B cell (primary cell): ENCODE measurements around the gene TMEM144.

Experiments used
- EZH2 ChIP-seq: IDR thresholded peaks from 2 replicates; pipeline ENCODE4 v1.6.1; 2012; ENCODE audit warnings: borderline replicate concordance, low read depth, mild to moderate bottlenecking, moderate library complexity, low read length; ENCODE audit not compliant: insufficient read depth, poor library complexity, severe bottlenecking
- TF ChIP-seq, protein P1 (sequence below): fragments of 200-600 bp; IDR thresholded peaks from one replicate; pipeline ENCODE4 v1.8.0; 2022; ENCODE audit warnings: antibody characterized with exemption, mild to moderate bottlenecking

DNA sequence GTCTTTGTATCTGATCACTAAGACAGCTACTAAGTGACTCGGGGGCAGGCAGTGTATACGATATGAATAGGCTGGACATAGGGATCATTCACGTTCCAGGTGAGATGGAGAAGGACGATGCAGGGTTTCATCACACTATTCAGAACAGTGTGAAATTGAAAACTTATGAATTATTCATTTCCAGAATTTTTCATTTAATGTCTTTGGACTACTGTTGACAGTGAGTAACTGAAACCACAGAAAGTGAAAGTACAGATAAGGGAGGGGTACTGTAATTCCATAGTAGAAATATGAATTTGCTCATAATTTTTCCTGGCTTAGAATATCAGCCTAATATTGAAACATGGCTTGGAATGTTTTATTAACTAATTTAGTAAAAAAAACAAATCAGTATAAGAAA lies 24.4 kb downstream of the TMEM144 start:
- TF ChIP-seq, protein P1, sequence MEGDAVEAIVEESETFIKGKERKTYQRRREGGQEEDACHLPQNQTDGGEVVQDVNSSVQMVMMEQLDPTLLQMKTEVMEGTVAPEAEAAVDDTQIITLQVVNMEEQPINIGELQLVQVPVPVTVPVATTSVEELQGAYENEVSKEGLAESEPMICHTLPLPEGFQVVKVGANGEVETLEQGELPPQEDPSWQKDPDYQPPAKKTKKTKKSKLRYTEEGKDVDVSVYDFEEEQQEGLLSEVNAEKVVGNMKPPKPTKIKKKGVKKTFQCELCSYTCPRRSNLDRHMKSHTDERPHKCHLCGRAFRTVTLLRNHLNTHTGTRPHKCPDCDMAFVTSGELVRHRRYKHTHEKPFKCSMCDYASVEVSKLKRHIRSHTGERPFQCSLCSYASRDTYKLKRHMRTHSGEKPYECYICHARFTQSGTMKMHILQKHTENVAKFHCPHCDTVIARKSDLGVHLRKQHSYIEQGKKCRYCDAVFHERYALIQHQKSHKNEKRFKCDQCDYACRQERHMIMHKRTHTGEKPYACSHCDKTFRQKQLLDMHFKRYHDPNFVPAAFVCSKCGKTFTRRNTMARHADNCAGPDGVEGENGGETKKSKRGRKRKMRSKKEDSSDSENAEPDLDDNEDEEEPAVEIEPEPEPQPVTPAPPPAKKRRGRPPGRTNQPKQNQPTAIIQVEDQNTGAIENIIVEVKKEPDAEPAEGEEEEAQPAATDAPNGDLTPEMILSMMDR, result no peak
- no peak for TF ChIP-seq EZH2
